Lung (tissue), 12 donors: ENCODE results near the gene HSPA4L. TPM values are rescaled to one million over a fixed set of nuclear protein-coding genes. Genes with fewer than 3 reads are reported as not detected.

Experiments used
- ATAC-seq: fragments of 200-7000 bp; cut with Tn5 transposase; one replicate; pipeline ENCODE4 v1.9.1; 2020; ENCODE audit warnings: moderate number of reproducible peaks; ENCODE audit not compliant: insufficient read depth, low FRiP score
- DNase-seq, 3 donors: peaks; one replicate each; pipeline ENCODE4 v3.0.0-alpha.2; 2013 to 2017
- H3K27ac ChIP-seq, 2 donors: one replicate each; pipeline ENCODE4 v1.5.1; 2013; ENCODE audit warnings: mild to moderate bottlenecking in 2 of 2, moderate library complexity in 2 of 2, control low read depth in 1 of 2, inconsistent platforms in 1 of 2, low read depth in 1 of 2, low read length in 1 of 2
- H3K27me3 ChIP-seq, 3 donors: one replicate each; pipeline ENCODE4 v1.5.1; 2013; ENCODE audit warnings: low read length in 2 of 3; ENCODE audit not compliant: control insufficient read depth in 3 of 3, insufficient read depth in 3 of 3
- H3K36me3 ChIP-seq, 4 donors: one replicate each; pipeline ENCODE4 v1.5.1; 2013; ENCODE audit warnings: low read length in 4 of 4, mild to moderate bottlenecking in 1 of 4, moderate library complexity in 1 of 4; ENCODE audit not compliant: control insufficient read depth in 4 of 4, insufficient read depth in 4 of 4
- H3K4me1 ChIP-seq, 5 donors: one replicate each; pipeline ENCODE4 v1.5.1; 2013; ENCODE audit warnings: low read length in 5 of 5, mild to moderate bottlenecking in 2 of 5, moderate library complexity in 1 of 5; ENCODE audit not compliant: control insufficient read depth in 5 of 5, insufficient read depth in 5 of 5
- H3K4me3 ChIP-seq: one replicate; pipeline ENCODE4 v1.5.1; 2013; ENCODE audit warnings: mild to moderate bottlenecking, control low read depth, moderate library complexity
- H3K9ac ChIP-seq, 2 donors: one replicate each; pipeline ENCODE4 v1.5.1; 2013; ENCODE audit warnings: low read length in 2 of 2, control low read depth in 1 of 2; ENCODE audit not compliant: insufficient read depth in 1 of 2
- H3K9me3 ChIP-seq, 4 donors: one replicate each; pipeline ENCODE4 v1.5.1; 2013; ENCODE audit warnings: low read length in 3 of 4, mild to moderate bottlenecking in 1 of 4, moderate library complexity in 1 of 4; ENCODE audit not compliant: control insufficient read depth in 4 of 4, insufficient read depth in 3 of 4
- CTCF ChIP-seq: IDR thresholded peaks from 2 replicates; pipeline ENCODE4 v1.5.1; 2012; ENCODE audit warnings: mild to moderate bottlenecking; ENCODE audit errors: control extremely low read depth, extremely low read depth
- WGBS, 2 donors: extraction: QIAGEN DNeasy Blood & Tissue Kit; methylation state at CpG; one replicate each; pipeline ENCODE4 v1.1.7; 2013; 5-methylcytosine and 5-hydroxymethylcytosine counted together
- polyA plus RNA-seq, 2 donors: library from polyadenylated mRNA; stranded (reverse); fragments of 200-250 nt; gene quantifications; one replicate each; pipeline ENCODE4 v1.2.1, GENCODE V29; 2013
- total RNA-seq, 2 donors: library from RNA; depleted of rRNA in 1 of 2; stranded (reverse); fragments of >200 nt in 1 of 2; gene quantifications; one replicate each; pipeline ENCODE4 v1.2.1, GENCODE V29; 2014 to 2021
- donor health status: control.
- donor health status: control.
- donor health status: Bipolar disorder and iron deficiency.
- donor health status: healthy.
- donor health status: DM: yes; HTN: yes; CAD: no.

Gene HSPA4L
- total and polyA plus RNA-seq, 4 donors: 0.91 to 6.0 (median 3.0) TPM

DNA sequence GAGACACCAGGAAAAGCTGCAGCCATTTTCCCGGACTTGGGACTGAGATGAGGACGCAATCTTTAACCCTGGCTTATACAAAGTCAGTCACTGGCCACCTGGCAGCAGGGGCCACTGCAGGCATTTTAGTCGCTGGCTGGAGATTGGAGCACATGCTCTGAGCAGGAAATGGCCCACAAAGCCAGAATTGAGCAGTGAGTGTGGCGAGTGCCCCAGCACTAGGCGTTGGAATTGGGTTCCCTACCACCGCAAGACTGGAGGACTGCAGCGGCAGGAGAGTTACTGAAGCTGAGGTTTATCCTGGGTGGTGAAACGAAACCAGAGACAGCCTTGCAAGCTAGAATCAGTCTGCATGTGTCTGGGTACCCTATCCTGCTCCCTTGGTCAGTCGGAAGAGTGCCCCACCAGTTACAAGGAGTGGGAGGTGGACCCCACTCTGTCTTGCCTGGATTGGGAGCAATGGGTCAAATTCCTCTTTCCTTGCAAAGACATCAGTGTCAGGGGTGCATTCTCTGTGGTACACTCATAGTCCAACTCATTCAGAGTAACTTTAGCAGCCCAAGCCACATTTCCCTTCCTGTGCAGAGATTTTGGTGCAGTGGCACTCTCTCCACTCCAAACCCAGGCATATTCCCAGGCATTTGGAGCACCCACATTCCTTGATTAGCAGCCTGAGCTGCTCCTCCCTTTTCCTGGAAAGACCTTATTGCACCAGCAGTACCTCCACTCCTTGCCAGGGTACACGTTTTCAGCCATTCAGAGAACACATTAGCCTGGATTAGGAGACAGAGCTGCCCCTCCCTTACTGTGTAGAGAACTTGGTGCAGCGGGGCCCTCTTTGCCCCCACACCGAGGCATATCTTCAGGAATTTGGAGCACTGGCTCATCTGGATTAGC lies 61.8 kb downstream of the HSPA4L start:
- ATAC-seq (no peak), DNase-seq (no peak)
- Histone ChIP-seq H3K9ac (no peak overlapping the region), H3K36me3 (peaks cover 0 to 3% (median 0%) of the 10 kb centered on the region in 4 donors), H3K27me3 (no peaks in the 10 kb centered on the region), H3K27ac (no peak overlapping the region), H3K9me3 (peaks cover 0 to 10% (median 3%) of the 10 kb centered on the region in 4 donors), H3K4me1 (no peaks in the 10 kb centered on the region), H3K4me3 (no peak overlapping the region)
- WGBS, 2 donors: 96% methylated on average over 12 of the region's 12 CpGs
- TF ChIP-seq CTCF: no peak

DNA sequence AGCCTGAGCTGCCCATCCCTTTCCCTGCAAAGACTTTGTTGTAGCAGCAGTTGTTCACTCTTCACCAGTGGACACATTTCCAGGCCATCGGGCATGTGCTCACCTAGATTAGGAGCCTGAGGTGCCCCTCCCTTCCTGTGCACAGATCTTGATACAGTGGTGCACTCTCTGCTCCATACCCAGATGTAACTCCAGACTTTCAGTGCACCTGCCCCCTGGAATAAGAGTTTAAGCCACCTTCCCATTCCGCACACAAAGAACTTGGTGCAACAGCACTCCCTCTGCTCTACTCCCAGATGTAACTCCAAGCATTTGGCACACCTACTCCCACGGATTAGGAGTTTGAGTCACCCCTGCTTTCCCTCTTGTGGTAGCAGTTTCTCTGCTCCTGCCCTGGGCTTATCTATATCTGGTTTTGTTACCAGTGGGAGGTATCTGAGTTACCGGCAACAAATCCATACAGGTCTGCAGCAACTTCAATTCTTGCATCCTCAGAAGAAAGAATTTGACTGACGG lies 62.5 kb downstream of the HSPA4L start:
- DNase-seq (no peak), ATAC-seq (no peak)
- Histone ChIP-seq H3K36me3 (peaks cover 0 to 3% (median 0%) of the 10 kb centered on the region in 4 donors), H3K27me3 (no peaks in the 10 kb centered on the region), H3K4me1 (no peaks in the 10 kb centered on the region), H3K9me3 (peaks cover 0 to 12% (median 7%) of the 10 kb centered on the region in 4 donors), H3K27ac (no peak overlapping the region), H3K9ac (no peak overlapping the region), H3K4me3 (no peak overlapping the region)
- no peak for TF ChIP-seq CTCF
- WGBS, 2 donors: 89 to 91% methylated on average over 5 of the region's 5 CpGs

- no peak for DNase-seq
- peaks cover 0 to 19% (median 10%) of the 10 kb centered on the region in 4 donors for H3K9me3 ChIP-seq
- no peak for TF ChIP-seq CTCF
- H3K36me3 ChIP-seq: peaks cover 0 to 3% (median 0%) of the 10 kb centered on the region in 4 donors
- no peaks in the 10 kb centered on the region for H3K4me1 ChIP-seq
- no peaks in the 10 kb centered on the region for H3K27me3 ChIP-seq
- H3K27ac ChIP-seq: no peak overlapping the region
- ATAC-seq: no peak
- no peak overlapping the region for H3K4me3 ChIP-seq
- H3K9ac ChIP-seq: no peak overlapping the region
These were observed 63.9 kb downstream of the HSPA4L start for GRCh38 chr4:127846061-127846460.
